Limb (tissue), 2 donors: ENCODE results near the gene LCN6.
"Not testable (repeated sequence)": the region's sequence is repeated elsewhere in the genome, so short reads cannot be mapped to it uniquely, and the experiment has no call there.

ENCODE experiments used
- DNase-seq, 2 donors: peaks; one replicate each; pipeline ENCODE4 v3.0.0-alpha.2; 2016; ENCODE audit errors: extremely low spot score in 2 of 2

The LCN6 gene

GRCh38 chr9:136784249-136784996 lies 36.1 kb upstream of the LCN6 start:
- DNase-seq: no peak

GRCh38 chr9:136782452-136782851 lies 34.1 kb upstream of the LCN6 start:
- DNase-seq: no peak

GRCh38 chr9:136779808-136780207 lies 31.5 kb upstream of the LCN6 start:
- no peak for DNase-seq

- no peak for DNase-seq
These were observed 29.0 kb upstream of the LCN6 start for GRCh38 chr9:136777359-136777758.

GRCh38 chr9:136776947-136777346 lies 28.6 kb upstream of the LCN6 start:
- DNase-seq: no peak

- DNase-seq: no peak
These were observed 26.9 kb upstream of the LCN6 start for GRCh38 chr9:136775191-136775590.

GRCh38 chr9:136774416-136775045 lies 26.2 kb upstream of the LCN6 start:
- DNase-seq: no peak

GRCh38 chr9:136773386-136774044 lies 25.2 kb upstream of the LCN6 start:
- DNase-seq: no peak

- no peak for DNase-seq
These were observed 23.6 kb upstream of the LCN6 start for GRCh38 chr9:136771907-136772415.

- peak in 1 of 2 donors; percentile 38 for DNase-seq
These were observed 21.4 kb upstream of the LCN6 start for GRCh38 chr9:136769710-136770191.

- peak in 1 of 2 donors; percentile 45 for DNase-seq
These were observed 18.2 kb upstream of the LCN6 start for GRCh38 chr9:136766410-136767120.

- not testable (repeated sequence) for DNase-seq
These were observed 17.6 kb upstream of the LCN6 start for GRCh38 chr9:136765745-136766409.

GRCh38 chr9:136765041-136765440 lies 16.7 kb upstream of the LCN6 start:
- DNase-seq: no peak

- DNase-seq: no peak
These were observed 16.1 kb upstream of the LCN6 start, which contains the start of gene LCN15 for GRCh38 chr9:136764301-136764891. Gene LCN15 (minus strand): TSS chr9:136764518. CDS start chr9:136764488, 30 bp downstream.

GRCh38 chr9:136763649-136764035 lies 15.3 kb upstream of the LCN6 start:
- DNase-seq: peak in 1 of 2 donors; percentile 16

- peak in 1 of 2 donors; percentile 72 for DNase-seq
These were observed 14.8 kb upstream of the LCN6 start for GRCh38 chr9:136762915-136763648.

- DNase-seq: no peak
These were observed 13.9 kb upstream of the LCN6 start for GRCh38 chr9:136762221-136762691.

GRCh38 chr9:136761545-136761981 lies 13.2 kb upstream of the LCN6 start:
- DNase-seq: no peak

GRCh38 chr9:136760834-136761544 lies 12.7 kb upstream of the LCN6 start:
- DNase-seq: peak; percentile 13 to 60
